H1 (cell line): Measurements from ENCODE around the gene RAB7B. TPM values are rescaled to one million over a fixed set of nuclear protein-coding genes. Genes with fewer than 3 reads are reported as not detected.

Source experiments
- CTCF ChIA-PET: fragments of 300-600 bp; sonication (Branson Sonifier 250); formaldehyde crosslinking; loops from one replicate; lab custom pipeline; 2021; ENCODE audit not compliant: partially characterized antibody; lab: Charles Lee
- POLR2A ChIA-PET: fragments of 300-600 bp; sonication (Branson Sonifier 250); formaldehyde crosslinking; loops from one replicate; lab custom pipeline; 2021; ENCODE audit warnings: inconsistent platforms; ENCODE audit not compliant: partially characterized antibody; lab: Charles Lee
- DNase-seq, 2 experiments: peaks; one replicate each; pipeline versions ENCODE4 v3.0.0 to v3.0.0-alpha.2; 2010 to 2022; ENCODE audit warnings: low spot score in 2 of 2, low read depth in 1 of 2, mixed read lengths in 1 of 2
- FAIRE-seq: peaks from 2 replicates; lab custom pipeline; 2011; peaks lifted over from hg19 to GRCh38; lab: Jason Lieb, UNC
- H2AFZ ChIP-seq: 2 replicates; pipeline ENCODE4 v1.8.1; 2012; ENCODE audit warnings: low read length, inconsistent platforms
- H2AK5ac ChIP-seq: 2 replicates; pipeline ENCODE4 v1.6.1; 2013; ENCODE audit warnings: low read depth, low read length
- H2BK120ac ChIP-seq: replicated peaks from 2 replicates; pipeline ENCODE3; 2013; ENCODE audit warnings: low read depth, low read length, inconsistent platforms
- H2BK12ac ChIP-seq: 2 replicates; pipeline ENCODE4 v1.6.1; 2013; ENCODE audit warnings: low read depth, low read length
- H2BK15ac ChIP-seq: 2 replicates; pipeline ENCODE4 v1.6.1; 2013; ENCODE audit warnings: low read length
- H2BK20ac ChIP-seq: 2 replicates; pipeline ENCODE4 v1.6.1; 2013; ENCODE audit warnings: low read length
- H2BK5ac ChIP-seq: 2 replicates; pipeline ENCODE4 v1.6.1; 2013; ENCODE audit warnings: low read depth, low read length
- H3K14ac ChIP-seq: 2 replicates; pipeline ENCODE4 v1.6.1; 2013; ENCODE audit warnings: inconsistent platforms; ENCODE audit not compliant: insufficient read length
- H3K18ac ChIP-seq: 2 replicates; pipeline ENCODE4 v1.6.1; 2013; ENCODE audit warnings: low read length; ENCODE audit errors: extremely low read depth
- H3K23ac ChIP-seq: 2 replicates; pipeline ENCODE4 v1.6.1; 2013; ENCODE audit warnings: inconsistent platforms; ENCODE audit not compliant: insufficient read length
- H3K23me2 ChIP-seq: 2 replicates; pipeline ENCODE4 v1.6.1; 2013; ENCODE audit warnings: low read depth, low read length
- H3K27ac ChIP-seq: 2 replicates; pipeline ENCODE4 v1.6.1; 2011; ENCODE audit warnings: low read depth, low read length, inconsistent platforms
- H3K27me3 ChIP-seq, 4 experiments: replicated peaks in 1 of 4; 1 replicate in 1 of 4; 2 replicates in 3 of 4; pipeline versions ENCODE4 v1.6.1 to v1.8.1; 2011 to 2013; ENCODE audit warnings: low read length in 3 of 4, mild to moderate bottlenecking in 3 of 4, inconsistent platforms in 2 of 4, mixed read lengths in 2 of 4, moderate library complexity in 1 of 4; ENCODE audit not compliant: control insufficient read depth in 3 of 4, insufficient read depth in 3 of 4; ENCODE audit errors: extremely low read depth in 1 of 4
- H3K36me3 ChIP-seq, 4 experiments: 2 replicates each; pipeline versions ENCODE4 v1.6.1 to v1.8.1; 2011 to 2013; ENCODE audit warnings: mild to moderate bottlenecking in 4 of 4, low read length in 3 of 4, moderate library complexity in 2 of 4, control low read depth in 1 of 4, inconsistent platforms in 1 of 4; ENCODE audit not compliant: insufficient read depth in 4 of 4, control insufficient read depth in 2 of 4
- H3K4ac ChIP-seq: replicated peaks from 2 replicates; pipeline ENCODE3; 2013; ENCODE audit warnings: low read length, low read depth, mixed read lengths, inconsistent platforms; ENCODE audit not compliant: insufficient read length
- H3K4me1 ChIP-seq, 4 experiments: replicated peaks in 1 of 4; 1 replicate in 1 of 4; 2 replicates in 3 of 4; pipeline versions ENCODE4 v1.6.1 to v1.8.1; 2011 to 2013; ENCODE audit warnings: low read length in 3 of 4, inconsistent platforms in 2 of 4, mixed read lengths in 1 of 4; ENCODE audit not compliant: insufficient read depth in 4 of 4, control insufficient read depth in 3 of 4
- H3K4me2 ChIP-seq, 2 experiments: 2 replicates each; pipeline versions ENCODE4 v1.6.1 to v1.8.1; 2011 to 2013; ENCODE audit warnings: low read depth in 2 of 2, low read length in 2 of 2, control low read depth in 1 of 2, inconsistent platforms in 1 of 2, mild to moderate bottlenecking in 1 of 2; ENCODE audit not compliant: insufficient read depth in 1 of 2
- H3K4me3 ChIP-seq, 4 experiments: fragments of 200-600, 300-600 bp in 1 of 4; sonication (generic), shearing (Covaris generic), sonication (Bioruptor Twin) in 1 of 4; 2 replicates each; pipeline versions ENCODE4 v1.5.1 to v1.8.1; 2011 to 2016; ENCODE audit warnings: low read length in 4 of 4, low read depth in 3 of 4, control low read depth in 2 of 4, inconsistent platforms in 2 of 4, mild to moderate bottlenecking in 2 of 4, mixed read lengths in 1 of 4, moderate library complexity in 1 of 4; ENCODE audit not compliant: insufficient read depth in 2 of 4; ENCODE audit errors: extremely low read depth in 1 of 4
- H3K56ac ChIP-seq: replicated peaks from 2 replicates; pipeline ENCODE3; 2013; ENCODE audit warnings: low read depth, mild to moderate bottlenecking, mixed read lengths, low read length, inconsistent platforms; ENCODE audit not compliant: insufficient read length
- H3K79me1 ChIP-seq: 2 replicates; pipeline ENCODE4 v1.6.1; 2013; ENCODE audit warnings: low read depth, low read length, control low read depth
- H3K79me2 ChIP-seq, 2 experiments: 2 replicates each; pipeline versions ENCODE4 v1.6.1 to v1.8.1; 2012 to 2013; ENCODE audit warnings: low read length in 2 of 2, mild to moderate bottlenecking in 2 of 2, inconsistent platforms in 1 of 2; ENCODE audit not compliant: insufficient read depth in 2 of 2, control insufficient read depth in 1 of 2
- H3K9ac ChIP-seq, 4 experiments: replicated peaks in 1 of 4; 1 replicate in 1 of 4; 2 replicates in 3 of 4; pipeline versions ENCODE4 v1.6.1 to v1.8.1; 2011 to 2013; ENCODE audit warnings: low read depth in 3 of 4, low read length in 3 of 4, control low read depth in 2 of 4, mild to moderate bottlenecking in 2 of 4, moderate library complexity in 2 of 4, inconsistent platforms in 1 of 4; ENCODE audit errors: extremely low read depth in 1 of 4
- H3K9me3 ChIP-seq, 2 experiments: 2 replicates each; pipeline versions ENCODE4 v1.6.1 to v1.8.1; 2012 to 2013; ENCODE audit warnings: mild to moderate bottlenecking in 2 of 2, moderate library complexity in 2 of 2, control low read depth in 1 of 2, inconsistent platforms in 1 of 2, low read depth in 1 of 2, low read length in 1 of 2, mixed read lengths in 1 of 2; ENCODE audit not compliant: insufficient read depth in 2 of 2
- H4K20me1 ChIP-seq, 2 experiments: replicated peaks in 1 of 2; 2 replicates each; pipeline versions ENCODE3 to v1.8.1; 2011 to 2013; ENCODE audit warnings: inconsistent platforms in 2 of 2, low read length in 2 of 2, mild to moderate bottlenecking in 1 of 2; ENCODE audit not compliant: insufficient read depth in 2 of 2, control insufficient read depth in 1 of 2
- H4K5ac ChIP-seq: 2 replicates; pipeline ENCODE4 v1.6.1; 2013; ENCODE audit warnings: low read length, low read depth, mixed read lengths, inconsistent platforms; ENCODE audit not compliant: insufficient read length
- H4K8ac ChIP-seq: 2 replicates; pipeline ENCODE4 v1.8.0; 2013; ENCODE audit warnings: mild to moderate bottlenecking, moderate library complexity, low read length, inconsistent platforms; ENCODE audit not compliant: insufficient read depth; ENCODE audit errors: extremely low read depth
- H4K91ac ChIP-seq: replicated peaks from 2 replicates; pipeline ENCODE3; 2013; ENCODE audit warnings: low read length, mixed read lengths, inconsistent platforms; ENCODE audit not compliant: insufficient read length
- BCL11A ChIP-seq, 2 experiments: IDR thresholded peaks; one replicate each; pipeline ENCODE4 v1.6.1; 2011; ENCODE audit warnings: low read depth in 2 of 2, low read length in 2 of 2, mild to moderate bottlenecking in 2 of 2
- CHD2 ChIP-seq: IDR thresholded peaks from 2 replicates; pipeline ENCODE4 v1.6.1; 2012; ENCODE audit warnings: low read length, improper control_type of control experiment
- CREB1 ChIP-seq: IDR thresholded peaks from 2 replicates; pipeline ENCODE4 v1.6.1; 2012; ENCODE audit warnings: inconsistent platforms
- CTCF ChIP-seq, 3 experiments: IDR thresholded peaks; 1 replicate in 2 of 3; 2 replicates in 1 of 3; pipeline versions ENCODE4 v1.5.1 to v1.6.1; 2011; ENCODE audit warnings: low read length in 3 of 3, mild to moderate bottlenecking in 3 of 3, inconsistent platforms in 2 of 3, low read depth in 1 of 3, moderate library complexity in 1 of 3; ENCODE audit not compliant: insufficient read depth in 1 of 3; ENCODE audit errors: control extremely low read depth in 1 of 3
- SRF ChIP-seq: IDR thresholded peaks from 2 replicates; pipeline ENCODE4 v1.6.1; 2011; ENCODE audit warnings: mild to moderate bottlenecking, low read depth, low read length, moderate library complexity
- WGBS, 2 experiments: shearing (Covaris generic) in 1 of 2; methylation state at CpG; one replicate each; pipeline versions ENCODE4 v1.1.6 to v1.1.7; 2013 to 2015; ENCODE audit warnings: low lambda C conversion rate in 2 of 2, mixed read lengths in 2 of 2, inconsistent platforms in 1 of 2, low coverage in 1 of 2, missing lambda C conversion rate in 1 of 2; ENCODE audit not compliant: insufficient replicate concordance in 2 of 2, insufficient coverage in 1 of 2, insufficient read length in 1 of 2; ENCODE audit errors: extremely low coverage in 1 of 2, missing lambda C conversion rate in 1 of 2; 5-methylcytosine and 5-hydroxymethylcytosine counted together
- polyA plus RNA-seq, 7 experiments: library from polyadenylated mRNA; depleted of rRNA in 3 of 7; stranded (reverse) in 5 of 7; unstranded in 2 of 7; fragments of >200 nt in 5 of 7; fragments of 200-250 nt in 2 of 7; gene quantifications; 1 replicate in 5 of 7; 2 replicates in 1 of 7; 4 replicates in 1 of 7; pipeline versions ENCODE4 v1.2.1 to v1.2.3, GENCODE V29; 2011 to 2013; ENCODE audit warnings: missing spikeins in 2 of 7, mixed read lengths in 2 of 7
- total RNA-seq: library from RNA; stranded (reverse); fragmentation: NEBNext Ultra II Directional; extraction: Animal tissue kit (Norgen Biotek cat#: 25700); gene quantifications from 2 replicates; pipeline ENCODE4 v1.2.1, GENCODE V29; 2021

RAB7B gene
- total and polyA plus RNA-seq, 2 of the 8 experiments (the other 6 are each of a cell fraction or from before 2014, with no cell fraction given) = 0.05 TPM; not detected in 1

- DNase-seq (no peak), FAIRE-seq (no peak)
- no peaks in the 10 kb centered on the region for H3K79me1 ChIP-seq
- H3K4me2 ChIP-seq = no peak overlapping the region
- H3K4ac ChIP-seq = no peak overlapping the region
- H2AFZ ChIP-seq = no peak overlapping the region
- no peak overlapping the region for H2BK5ac ChIP-seq
- H3K56ac ChIP-seq = no peak overlapping the region
- H2BK15ac ChIP-seq = no peak overlapping the region
- no peak overlapping the region for H3K4me3 ChIP-seq
- no peak overlapping the region for H3K27ac ChIP-seq
- H2BK12ac ChIP-seq = no peak overlapping the region
- no peaks in the 10 kb centered on the region for H3K9me3 ChIP-seq
- H2BK120ac ChIP-seq = no peak overlapping the region
- no peak overlapping the region for H3K18ac ChIP-seq
- no peak overlapping the region for H3K9ac ChIP-seq
- ChIA-PET CTCF (interaction anchor here (1.3 kb wide), 1 partner anchor 40 kb away, joined by 4 read pairs; no protein-coding TSS in a partner anchor), POLR2A (no interaction called here)
- H3K27me3 ChIP-seq = no peaks in the 10 kb centered on the region; a peak in 1 of 7 replicates
- no peak overlapping the region for H3K23ac ChIP-seq
- H4K91ac ChIP-seq = no peak overlapping the region
- TF ChIP-seq CHD2 (no peak), SRF (no peak), CREB1 (no peak), BCL11A (IDR thresholded peaks at IDR 0.05; ENCODE audit: low read depth in 2 of 2, low read length in 2 of 2) (no peak), CTCF (IDR thresholded peaks at IDR 0.05; ENCODE audit: control extremely low read depth in 1 of 3, insufficient read depth in 1 of 3, low read depth in 1 of 3, low read length in 3 of 3) (no peak)
- no peaks in the 10 kb centered on the region for H3K36me3 ChIP-seq
- no peak overlapping the region for H3K14ac ChIP-seq
- peaks cover 9 to 22% (median 16%) of the 10 kb centered on the region in 4 experiments for H3K4me1 ChIP-seq
- H2AK5ac ChIP-seq = no peak overlapping the region
- H4K20me1 ChIP-seq = no peaks in the 10 kb centered on the region
- H3K23me2 ChIP-seq = no peaks in the 10 kb centered on the region; the same call in 1 of the 2 replicates
- no peak overlapping the region for H2BK20ac ChIP-seq
- no peak overlapping the region for H4K8ac ChIP-seq
- 79% methylated on average over 7 of the region's 7 CpGs; no CpG with 5 or more reads in 1 of the 2 experiments for WGBS, 2 experiments
- H3K79me2 ChIP-seq = no peaks in the 10 kb centered on the region
- no peak overlapping the region for H4K5ac ChIP-seq
Measured at GRCh38 chr1:205936846-205937586, 66.2 kb downstream of the RAB7B start.
